Suppressor macrophage treated with lipopolysaccharide for 1 hour (primary cell): Measurements from ENCODE around the gene ATOH1.

ENCODE experiments used
- DNase-seq, 3 donors: peaks; one replicate each; pipeline ENCODE4 v3.0.0-alpha.2; 2020 to 2022

The ATOH1 gene

GRCh38 chr4:93834249-93835066 lies 5.9 kb downstream of the ATOH1 start:
- DNase-seq: no peak

- no peak for DNase-seq
Observed at GRCh38 chr4:93835929-93836328, 7.4 kb downstream of the ATOH1 start.

- no peak for DNase-seq
Observed at GRCh38 chr4:93839704-93840103, 11.2 kb downstream of the ATOH1 start.

GRCh38 chr4:93841803-93842345 lies 13.3 kb downstream of the ATOH1 start:
- no peak for DNase-seq

- DNase-seq: no peak
Observed at GRCh38 chr4:93842601-93843252, 14.2 kb downstream of the ATOH1 start.

GRCh38 chr4:93843772-93844171 lies 15.2 kb downstream of the ATOH1 start:
- DNase-seq: no peak

GRCh38 chr4:93852680-93853079 lies 24.1 kb downstream of the ATOH1 start:
- no peak for DNase-seq

GRCh38 chr4:93855926-93856325 lies 27.4 kb downstream of the ATOH1 start:
- DNase-seq: no peak

- DNase-seq: no peak
Observed at GRCh38 chr4:93865650-93866049, 37.1 kb downstream of the ATOH1 start.

- no peak for DNase-seq
Observed at GRCh38 chr4:93867416-93868001, 39.0 kb downstream of the ATOH1 start.

- no peak for DNase-seq
Observed at GRCh38 chr4:93870876-93871458, 42.4 kb downstream of the ATOH1 start.

GRCh38 chr4:93876754-93877153 lies 48.2 kb downstream of the ATOH1 start:
- no peak for DNase-seq

- DNase-seq: no peak
Observed at GRCh38 chr4:93878566-93878965, 50.0 kb downstream of the ATOH1 start.

- DNase-seq: no peak
Observed at GRCh38 chr4:93879919-93880318, 51.4 kb downstream of the ATOH1 start.
